Testis (tissue), 2 donors: Measurements from ENCODE around the gene CES5A.
"Not testable (repeated sequence)": the region's sequence is repeated elsewhere in the genome, so short reads cannot be mapped to it uniquely, and the experiment has no call there.

Experiments used
- CTCF ChIP-seq, 3 experiments: fragments of 450-650 bp in 2 of 3; fragments of 200-600 bp in 1 of 3; sonication (generic) in 1 of 3; IDR thresholded peaks; one replicate each; pipeline ENCODE4 v1.5.1; 2016 to 2019; ENCODE audit warnings: antibody characterized with exemption in 3 of 3, mild to moderate bottlenecking in 2 of 3, moderate library complexity in 1 of 3
- POLR2A ChIP-seq: fragments of 450-650 bp; IDR thresholded peaks from one replicate; pipeline ENCODE4 v1.6.1; 2017; ENCODE audit warnings: antibody characterized with exemption, mild to moderate bottlenecking, moderate library complexity

DNA sequence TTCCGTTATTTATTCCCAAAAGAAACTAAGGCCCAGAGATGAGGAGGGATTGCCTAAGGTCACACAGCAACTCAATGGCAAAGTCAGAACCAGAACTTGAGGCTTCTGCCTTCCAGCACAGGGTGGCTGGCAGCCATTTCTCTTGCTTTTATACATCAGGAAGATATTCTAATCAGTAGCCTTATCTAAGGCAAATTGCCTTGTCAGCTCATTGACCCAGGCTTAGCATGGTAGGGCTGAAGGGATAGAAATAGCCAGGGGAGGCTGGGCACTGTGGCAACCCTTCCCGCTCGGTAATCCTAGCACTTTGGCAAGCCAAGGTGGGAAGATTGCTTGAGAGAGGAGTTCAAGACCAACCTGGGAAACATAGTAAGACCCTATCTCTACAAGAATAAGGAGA, 40.0 kb downstream of the CES5A start:
- TF ChIP-seq POLR2A; CTCF (IDR thresholded peaks at IDR 0.05): not testable (repeated sequence)
